ENCODE results near the gene AHDC1.

Gene AHDC1

DNA sequence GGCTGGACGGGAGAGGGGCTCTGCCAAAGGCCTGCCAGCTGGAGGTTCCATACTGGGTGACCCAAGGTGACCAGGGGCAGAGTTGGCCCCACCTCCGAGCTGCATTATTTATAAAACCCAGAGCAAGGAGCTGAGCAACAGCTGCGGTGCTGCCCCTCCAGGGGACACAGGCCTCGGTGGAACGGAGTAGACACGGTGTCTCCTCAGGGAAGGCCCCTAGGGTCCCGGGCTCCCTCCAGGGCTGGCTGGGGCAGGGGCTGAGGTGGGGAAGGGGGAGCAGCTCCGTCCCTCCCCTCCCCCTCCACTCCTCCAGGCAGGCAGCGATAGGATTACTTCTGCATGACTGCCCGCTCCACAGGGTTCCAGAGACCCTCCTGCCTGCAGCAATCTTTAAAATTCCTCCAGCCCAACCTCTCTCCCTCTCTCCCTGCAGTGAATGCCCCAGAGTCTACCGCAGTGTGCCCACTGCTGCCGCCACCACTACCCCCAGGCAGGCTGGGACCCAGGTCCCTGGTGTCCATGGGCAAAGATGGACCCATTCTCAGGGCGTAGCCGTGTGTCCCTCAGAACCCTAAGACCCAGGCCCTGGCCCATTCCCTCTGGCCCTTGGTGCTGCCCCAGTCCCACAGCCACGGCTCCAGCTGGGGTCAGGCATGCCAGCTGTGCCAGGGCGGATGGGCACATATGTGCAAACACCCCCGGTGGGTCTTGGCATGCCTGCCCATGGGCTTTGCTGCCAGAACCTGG lies 10.8 kb downstream of the AHDC1 start:
- intact Hi-C loops (cut with DNase I): no loop called here
- DNase-seq: no peak

DNA sequence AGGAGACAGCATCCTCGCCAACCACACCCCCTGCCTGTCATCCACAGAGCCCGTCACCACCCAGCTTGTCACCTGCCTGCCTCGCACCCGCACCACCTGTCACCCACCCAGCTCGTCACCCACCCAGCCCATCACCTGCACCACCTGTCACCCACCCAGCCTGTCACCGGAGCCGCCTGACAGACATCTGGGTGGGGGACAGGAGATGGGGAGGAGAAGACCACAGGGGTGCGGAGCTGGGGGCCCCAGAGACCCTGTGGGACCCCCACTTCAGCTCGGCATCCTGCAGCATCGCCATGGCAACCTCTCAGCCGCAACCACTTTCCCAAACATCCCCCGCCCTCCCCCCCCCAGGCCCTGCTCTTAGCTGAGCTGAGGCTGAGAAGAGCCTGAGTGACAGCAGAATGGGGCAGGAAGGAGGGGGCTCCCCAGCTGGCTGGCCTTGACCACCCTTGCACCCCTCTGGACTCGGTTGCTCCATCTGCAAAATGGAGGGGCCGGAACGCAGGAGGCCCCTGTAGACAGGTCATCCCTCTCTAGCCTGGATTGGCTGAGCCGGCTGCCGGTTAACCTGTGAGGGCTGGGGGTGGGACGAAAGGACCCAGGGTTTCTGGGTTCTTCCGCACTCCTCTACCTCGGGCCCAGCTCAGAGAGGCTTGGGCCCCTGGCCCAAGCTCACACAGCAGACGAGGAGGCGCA lies 11.6 kb downstream of the AHDC1 start:
- DNase-seq: peak in 33 of 42 donors; percentile 42 to 87 (median 65)

DNA sequence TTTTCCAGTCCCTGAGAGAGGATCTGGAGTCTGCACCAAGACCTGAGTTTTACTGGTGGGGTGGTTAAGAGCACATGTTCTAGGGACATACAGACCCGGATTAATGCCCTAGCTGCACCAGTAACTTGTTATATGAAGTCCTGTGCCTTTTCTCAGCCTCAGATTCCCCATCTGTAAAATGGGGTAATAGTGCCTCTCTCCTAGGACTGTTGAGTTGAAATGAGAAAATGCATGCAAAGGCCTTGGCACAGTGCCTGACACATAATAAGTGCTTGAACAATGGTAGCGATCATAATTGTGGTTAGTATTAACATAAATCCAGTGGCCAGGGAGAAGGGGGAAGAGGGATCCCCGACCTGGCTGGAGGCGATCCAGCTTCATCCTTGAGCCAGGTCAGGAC lies 12.3 kb downstream of the AHDC1 start:
- intact Hi-C loops (cut with DNase I): no loop called here
- peak in 1 of 42 donors; percentile 17 for DNase-seq

More for the DNA sequence above, 11.6 kb downstream of the AHDC1 start:
- intact Hi-C loops (cut with DNase I): no loop called here

DNA sequence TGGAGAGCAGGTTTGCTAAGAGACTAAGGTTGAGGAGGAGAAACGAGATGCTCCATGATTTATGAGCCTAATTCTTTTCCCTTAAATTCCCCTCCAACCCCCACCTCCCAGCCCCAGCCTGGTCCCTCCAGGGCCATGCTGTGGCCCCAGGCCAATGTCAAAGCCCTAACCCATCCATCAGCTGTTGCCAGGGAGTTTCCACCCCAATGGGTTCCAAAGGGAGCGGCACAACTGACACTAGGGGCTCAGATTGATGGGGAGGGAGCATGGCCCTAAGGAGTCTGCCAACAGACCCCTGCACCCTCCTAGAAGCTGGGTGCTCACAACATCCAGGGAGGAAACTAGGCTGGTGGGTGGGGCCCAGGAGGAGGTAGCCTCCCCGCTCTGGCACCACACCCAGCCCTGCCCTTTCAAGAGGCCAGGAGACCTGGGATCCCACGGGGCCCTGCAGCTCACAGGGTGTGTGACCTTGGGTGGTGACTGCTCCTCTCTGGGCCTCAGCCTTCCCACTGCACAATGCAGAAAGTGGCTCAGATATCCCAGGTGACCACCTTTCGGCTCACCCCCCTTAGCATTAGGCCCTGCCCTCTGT lies 12.9 kb downstream of the AHDC1 start:
- no peak for DNase-seq
- intact Hi-C loops (cut with DNase I): no loop called here

DNA sequence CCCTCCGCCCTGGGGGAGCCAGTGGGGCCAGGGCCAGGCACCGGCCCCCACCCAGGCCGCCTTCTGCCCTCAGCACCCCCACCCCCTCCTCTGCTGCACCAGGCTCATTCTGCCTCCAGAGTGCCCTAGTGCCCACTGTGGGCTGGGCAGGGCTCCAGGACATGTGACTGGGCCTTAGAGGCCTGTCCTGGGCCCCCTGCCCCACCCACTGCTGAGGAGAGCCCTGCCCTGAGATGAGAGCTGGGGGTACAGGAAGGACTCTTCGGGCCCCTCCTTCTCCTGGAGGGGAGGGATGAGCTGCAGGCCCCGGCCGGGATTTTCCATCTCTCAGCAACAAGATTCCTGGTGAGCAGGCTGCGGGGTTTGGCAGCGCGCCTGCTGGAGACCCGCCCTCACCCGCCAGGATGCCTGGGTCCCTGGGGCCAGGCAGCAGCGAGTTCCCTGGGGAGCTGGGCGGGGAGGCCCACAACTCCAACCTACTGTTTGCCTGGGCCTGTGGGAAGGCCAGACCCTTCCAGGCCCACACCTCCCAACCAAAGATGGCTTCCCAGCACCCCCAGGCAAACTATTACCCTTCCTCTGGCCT lies 14.0 kb downstream of the AHDC1 start:
- intact Hi-C loops (cut with DNase I): no loop called here
- peak in 18 of 42 donors; percentile 31 to 70 (median 58) for DNase-seq

DNA sequence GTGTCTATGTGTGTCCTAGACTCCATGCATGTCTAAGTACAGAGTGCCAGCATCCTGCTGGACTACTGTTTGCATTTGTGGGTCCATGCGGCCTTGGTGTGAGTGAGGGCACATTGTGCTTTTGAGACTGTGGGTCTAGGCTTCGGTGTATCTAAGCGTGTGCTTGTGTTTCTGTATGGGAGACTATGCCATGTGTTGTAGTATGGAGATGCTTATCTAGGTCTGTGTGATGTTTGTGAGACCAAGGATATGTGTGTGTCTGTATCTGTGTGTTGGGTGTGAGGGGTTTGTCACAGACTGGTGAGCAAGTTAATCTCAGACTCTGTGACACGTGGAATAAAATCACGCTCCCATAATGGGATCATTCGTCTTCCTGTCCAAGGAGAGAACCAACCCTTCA lies 14.5 kb downstream of the AHDC1 start:
- intact Hi-C loops (cut with DNase I): no loop called here
- no peak for DNase-seq

DNA sequence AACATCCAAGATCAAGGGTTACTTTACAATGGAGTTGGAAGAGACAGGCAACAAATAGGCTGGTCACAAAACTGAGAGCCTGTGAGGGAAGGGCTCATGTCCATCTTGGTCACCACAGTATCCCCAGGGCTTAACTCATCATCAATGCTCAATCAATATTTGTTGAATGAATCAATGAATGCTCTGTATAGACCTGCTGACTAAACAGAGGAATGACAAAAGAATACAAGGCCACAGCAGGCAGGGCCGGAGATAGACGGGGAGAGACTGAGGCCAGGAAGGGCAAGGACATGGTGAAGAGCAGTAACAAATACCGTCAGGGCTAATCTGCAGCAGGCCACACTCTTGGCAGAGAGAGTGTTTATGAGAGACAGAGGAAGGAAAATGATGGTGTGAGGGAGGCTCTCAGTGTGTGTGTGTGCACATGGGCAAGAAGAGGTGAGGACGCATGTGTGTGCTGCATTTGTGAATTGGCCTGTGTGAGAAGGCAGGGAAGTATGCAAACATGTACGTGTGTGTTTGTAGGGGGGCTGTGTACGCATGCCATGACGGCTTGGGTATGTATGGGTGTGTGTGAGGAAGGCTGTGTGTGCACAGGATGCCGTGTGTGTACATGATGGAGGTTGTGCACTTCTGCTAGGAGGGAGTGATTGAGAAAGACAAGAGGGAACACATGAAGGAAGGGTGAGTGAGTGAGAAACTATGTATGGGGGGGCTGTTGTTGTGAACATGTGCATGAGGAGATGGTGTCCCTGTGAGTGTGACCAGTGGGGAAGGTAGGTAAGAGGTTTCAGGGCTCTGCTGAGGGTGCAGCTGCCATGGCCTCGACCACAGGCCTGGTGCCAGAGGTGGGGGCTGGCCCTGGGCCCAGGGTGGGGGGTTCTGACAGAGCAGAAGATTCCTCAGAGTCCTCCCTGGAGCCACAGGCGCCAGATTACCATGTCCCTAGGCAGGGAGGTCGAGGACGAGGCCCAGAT lies 15.4 kb downstream of the AHDC1 start:
- intact Hi-C loops (cut with DNase I): no loop called here
- DNase-seq: peak in 1 of 42 donors; percentile 31

DNA sequence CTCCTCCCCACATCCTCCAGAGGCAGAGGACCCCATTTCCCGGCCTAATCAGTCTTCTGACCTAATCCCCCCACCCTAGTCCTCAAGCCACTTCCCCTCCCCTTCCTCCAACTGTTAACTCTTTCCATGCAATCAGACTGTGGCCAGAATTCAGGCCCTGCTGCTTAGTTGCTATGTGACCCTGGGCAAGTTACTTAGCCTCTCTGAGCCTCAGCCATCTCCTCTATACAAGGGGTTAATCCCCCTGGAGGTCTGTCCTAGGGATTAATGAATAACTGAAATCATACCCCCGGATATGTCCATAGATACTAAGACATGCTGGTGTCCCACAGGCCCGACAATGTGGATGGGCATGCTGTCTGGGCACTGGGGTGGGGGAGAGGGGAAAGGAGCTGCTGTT lies 18.3 kb downstream of the AHDC1 start:
- intact Hi-C loops (cut with DNase I): no loop called here
- no peak for DNase-seq

DNA sequence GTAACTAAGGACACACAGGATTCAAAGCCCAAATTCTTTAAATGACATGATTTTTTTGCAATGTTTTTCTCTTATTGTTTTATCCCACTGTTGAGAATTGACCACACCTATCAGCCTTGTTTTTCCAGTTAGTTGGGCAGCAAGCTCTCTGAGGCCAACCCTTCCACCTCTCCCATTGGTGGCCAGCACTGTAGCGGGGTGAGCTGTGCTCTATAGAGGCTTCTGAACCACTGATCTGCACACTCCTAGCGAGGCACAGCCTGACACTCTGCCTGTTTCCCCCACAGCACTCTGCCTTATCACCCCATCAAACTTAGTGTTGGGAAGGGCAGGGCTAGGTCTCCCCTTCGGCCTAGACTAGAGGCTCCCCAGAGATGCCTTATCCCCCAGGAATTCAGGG lies 19.5 kb downstream of the AHDC1 start:
- DNase-seq: no peak
- intact Hi-C loops (cut with DNase I): no loop called here

DNA sequence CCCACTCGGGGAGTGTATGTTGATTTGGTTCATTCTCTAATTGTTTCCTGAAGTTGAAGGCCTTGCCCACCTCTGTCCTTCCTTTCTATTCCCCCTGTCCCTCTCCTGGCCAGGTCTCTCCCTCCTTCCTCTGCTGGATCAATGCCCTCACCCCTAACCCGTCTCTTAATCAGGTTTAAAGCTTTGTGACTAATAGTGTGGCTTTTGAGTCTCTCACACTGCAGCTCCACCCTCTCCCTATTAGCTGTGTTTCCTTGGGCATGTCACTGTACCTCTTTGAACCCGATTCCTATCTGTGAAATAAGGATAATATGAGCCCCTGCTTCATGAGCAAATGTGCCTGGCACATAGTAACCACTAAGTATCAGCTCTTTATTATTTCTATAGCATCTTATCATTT lies 20.5 kb downstream of the AHDC1 start:
- intact Hi-C loops (cut with DNase I): no loop called here

DNA sequence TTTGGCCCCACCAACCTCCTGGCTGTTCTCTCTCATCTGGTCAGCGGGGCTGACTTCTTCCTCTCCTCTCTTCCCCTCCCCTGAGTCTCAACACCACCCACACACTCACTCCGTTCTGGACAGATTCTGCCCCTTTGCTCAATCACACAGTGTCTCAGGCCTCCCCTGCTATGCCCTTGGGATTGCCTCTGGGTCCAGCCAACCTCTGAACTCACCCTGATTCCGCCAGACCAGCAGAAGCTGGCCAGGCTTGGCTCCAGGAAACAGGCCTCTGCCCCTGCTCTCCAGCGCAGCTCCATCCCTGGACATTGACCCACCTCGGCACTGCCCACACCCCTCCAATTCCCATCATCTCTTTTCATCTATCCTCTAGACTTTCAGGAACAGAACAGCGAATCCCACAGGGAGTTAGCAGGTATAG lies 22.1 kb downstream of the AHDC1 start:
- intact Hi-C loops (cut with DNase I): no loop called here
- no peak for DNase-seq

More for the DNA sequence above, 20.5 kb downstream of the AHDC1 start:
- DNase-seq: no peak

DNA sequence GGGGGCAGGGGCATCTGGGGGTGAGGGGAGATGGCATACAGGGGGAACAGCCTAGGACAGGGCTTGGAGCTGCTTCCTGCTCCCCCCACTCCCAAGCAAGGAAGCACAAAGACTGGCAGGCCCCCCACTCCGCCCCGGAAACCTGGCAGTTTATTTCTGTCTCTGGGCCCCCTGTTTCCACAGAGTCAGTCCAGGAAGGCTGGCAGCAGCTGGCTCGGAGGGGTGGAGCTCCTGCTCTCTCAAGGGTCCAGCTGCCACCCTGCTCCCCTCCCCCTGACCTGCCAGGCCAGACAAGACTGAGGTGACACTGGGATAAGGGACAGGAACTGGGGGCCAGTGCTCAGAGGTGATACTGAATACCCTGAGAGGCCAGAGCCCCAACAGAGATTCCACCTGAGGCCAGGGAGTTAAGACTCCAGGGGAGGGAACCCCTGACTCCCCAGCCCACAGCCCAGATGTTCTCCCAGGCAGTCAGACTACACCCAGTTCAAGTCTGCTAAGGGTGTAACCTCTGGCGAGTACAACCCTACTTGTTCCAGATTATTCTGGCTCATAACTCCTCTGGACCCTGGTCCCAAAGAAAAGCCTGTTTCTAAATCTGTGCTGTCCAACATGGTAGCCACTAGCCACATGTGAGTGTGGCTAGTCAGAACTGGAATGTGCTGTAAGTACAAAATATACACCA lies 26.3 kb downstream of the AHDC1 start:
- intact Hi-C loops (cut with DNase I): no loop called here
- DNase-seq: no peak

DNA sequence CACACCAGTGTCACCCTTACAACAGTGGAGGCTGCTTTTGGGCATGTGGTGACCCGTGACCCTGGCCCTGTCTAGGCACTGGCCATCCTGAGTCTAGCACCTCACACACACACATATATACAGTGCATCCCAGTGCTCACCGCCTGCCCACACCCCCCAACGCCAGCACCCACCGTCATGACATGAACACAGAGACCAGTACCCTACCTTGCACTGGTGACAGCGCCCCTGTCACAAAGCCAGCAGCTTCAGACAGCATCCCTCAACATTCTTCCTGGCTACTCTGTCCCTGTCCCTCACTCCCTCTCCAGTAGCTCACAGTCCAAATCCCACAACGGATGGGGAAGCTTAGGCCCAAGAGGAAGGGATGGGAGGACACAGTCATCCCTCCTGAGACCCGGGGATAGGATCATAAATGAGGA lies 27.1 kb downstream of the AHDC1 start:
- DNase-seq: no peak
- intact Hi-C loops (cut with DNase I): no loop called here

DNA sequence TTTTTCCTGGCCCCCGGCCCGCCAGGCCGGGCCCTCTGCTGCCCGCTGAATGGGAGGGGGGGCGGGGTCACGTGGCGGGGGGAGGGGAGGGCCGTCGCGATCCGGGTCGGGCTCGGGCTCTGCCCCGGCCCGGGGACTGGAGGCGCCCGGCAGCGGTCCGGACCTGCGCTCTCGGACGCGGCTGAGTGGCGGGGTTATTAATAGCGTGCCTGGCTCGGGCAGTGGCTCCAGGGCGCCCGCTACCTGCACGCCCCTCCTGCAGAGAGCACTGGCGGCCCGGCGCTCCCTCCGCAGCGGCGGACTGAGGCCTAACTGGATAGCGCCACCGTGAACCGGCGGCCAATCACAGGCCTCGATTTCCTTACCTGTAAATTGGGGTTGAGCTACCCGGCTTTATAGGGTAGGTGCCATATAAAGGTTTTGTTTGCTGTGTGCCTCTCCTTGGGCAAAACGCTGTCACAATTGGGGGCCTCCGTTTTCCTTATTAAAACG lies 28.1 kb downstream of the AHDC1 start:
- peak in 26 of 42 donors; percentile 40 to 79 (median 62) for DNase-seq
- intact Hi-C loops (cut with DNase I): no loop called here

DNA sequence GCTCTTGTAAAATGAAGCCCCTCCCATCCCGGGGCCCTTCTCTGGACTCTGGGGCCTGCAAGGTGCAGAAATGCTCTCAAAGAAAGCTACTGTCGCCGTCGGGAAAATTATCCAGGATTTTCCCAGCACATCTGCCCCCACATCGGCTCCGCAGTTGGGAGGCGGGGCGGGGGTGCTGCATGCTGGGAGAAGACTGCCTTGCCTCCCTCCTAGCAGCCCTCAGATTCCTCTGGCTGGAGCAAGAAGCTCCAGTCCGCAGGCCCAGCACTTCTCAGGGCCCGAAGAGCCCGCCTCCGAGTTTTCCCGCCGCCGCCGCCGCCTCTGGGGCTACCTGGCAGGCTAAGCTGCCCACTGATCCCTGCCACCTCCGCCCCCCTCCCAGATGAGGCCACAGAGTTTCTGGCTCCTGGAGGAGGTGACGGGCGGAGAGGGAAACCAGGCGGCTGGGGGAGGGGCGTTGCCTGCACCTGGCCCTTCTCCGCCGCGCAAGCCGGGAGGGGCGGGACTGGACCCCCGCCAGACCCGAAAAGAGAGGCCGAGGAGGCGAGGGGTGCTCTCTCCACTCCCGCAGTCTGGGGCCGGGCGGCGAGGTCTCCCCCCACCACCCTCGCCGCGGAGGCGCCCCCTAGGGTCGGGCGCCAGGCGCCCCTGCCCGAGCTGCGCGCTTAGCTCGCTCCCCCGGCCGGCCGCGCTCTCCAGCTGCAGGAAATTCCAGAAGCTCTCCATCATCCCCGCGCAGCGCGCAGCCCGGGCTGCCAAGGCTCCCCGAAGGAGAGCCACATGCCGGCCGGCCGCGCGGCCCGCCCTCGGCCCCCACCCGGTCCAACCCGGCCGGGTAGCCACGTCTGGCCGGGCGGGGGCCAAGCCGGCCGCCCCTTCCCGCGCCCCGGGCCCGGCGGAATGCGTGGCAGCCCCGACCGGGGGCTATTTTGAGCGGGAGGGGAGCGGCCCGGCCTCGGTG lies 28.8 kb downstream of the AHDC1 start:
- intact Hi-C loops (cut with DNase I): no loop called here

DNA sequence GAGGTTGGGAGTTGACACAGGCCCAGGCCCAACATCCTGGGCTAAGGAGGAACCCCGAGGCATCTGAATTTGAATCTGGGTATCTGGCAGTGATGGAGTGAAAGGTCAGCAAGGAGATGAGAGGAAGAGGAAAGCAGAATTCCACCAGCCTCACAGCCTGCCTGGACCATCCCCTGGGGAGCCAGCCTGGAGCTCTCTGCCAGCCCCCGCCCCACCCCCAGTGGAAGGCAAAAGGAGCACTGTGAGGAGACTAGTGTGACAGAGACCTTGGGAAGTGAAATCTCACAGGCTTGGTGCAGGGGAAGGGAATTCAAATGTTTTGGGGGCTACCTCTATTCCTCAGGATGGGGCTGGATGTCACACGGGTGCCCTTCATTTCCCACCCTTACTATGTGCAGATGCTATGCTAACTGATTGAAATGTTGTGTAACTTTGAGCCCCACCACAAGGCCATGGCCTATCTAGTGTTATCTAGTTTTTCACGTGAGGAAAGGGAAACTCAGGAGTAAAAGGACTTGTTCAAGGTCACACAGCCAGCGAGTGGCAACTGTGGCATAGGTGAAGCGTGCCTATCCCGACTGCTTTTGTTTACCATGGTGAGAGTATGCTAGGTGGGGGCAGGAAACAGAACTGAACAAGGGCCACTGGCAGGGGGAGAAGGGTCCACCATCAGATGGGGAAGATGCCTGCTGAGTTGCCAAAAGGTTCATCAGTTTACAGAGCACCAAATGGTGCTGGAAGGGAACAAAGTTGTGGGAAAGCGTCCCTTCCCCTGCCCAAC lies 29.8 kb downstream of the AHDC1 start:
- intact Hi-C loops (cut with DNase I): no loop called here
- DNase-seq: no peak

More for the DNA sequence above, 28.8 kb downstream of the AHDC1 start:
- peak in 39 of 42 donors; percentile 48 to 90 (median 72) for DNase-seq
